HepG2 (cell line): ENCODE results near the gene PSMB9. TPM values are rescaled to one million over a fixed set of nuclear protein-coding genes. Genes with fewer than 3 reads are reported as not detected.

ENCODE experiments used
- ATAC-seq: fragments of 200-7000 bp; cut with Tn5 transposase; 3 replicates; pipeline ENCODE4 v1.9.1; 2020; ENCODE audit warnings: mild to moderate bottlenecking, moderate library complexity
- BruUV-seq: library from RNA; stranded (reverse); fragments of 400-500 nt; replicated peaks from 2 replicates; lab custom pipeline; 2021; lab: Mats Ljungman, UMichigan
- CTCF ChIA-PET: fragments of 300-600 bp; formaldehyde crosslinking; extraction: SDS; loops from one replicate; lab custom pipeline; 2021; ENCODE audit warnings: low total read pairs, inconsistent platforms, low intra/inter-chr PET ratio; lab: Yijun Ruan, JAX
- POLR2A ChIA-PET: fragments of 350-600 bp; sonication (Branson Sonifier 250); formaldehyde crosslinking; loops from one replicate; lab custom pipeline; 2020; ENCODE audit warnings: antibody characterized with exemption, inconsistent platforms; lab: Yijun Ruan, JAX
- DNase-seq: peaks from one replicate; pipeline ENCODE4 v3.0.0-alpha.2; 2015; ENCODE audit warnings: low spot score
- FAIRE-seq: peaks from 3 replicates; lab custom pipeline; 2011; peaks lifted over from hg19 to GRCh38; lab: Jason Lieb, UNC
- H2AFZ ChIP-seq: one replicate; pipeline ENCODE4 v1.6.1; 2011; ENCODE audit warnings: low read length, inconsistent platforms
- H3K27ac ChIP-seq: fragments of 300-600 bp; 3 replicates; pipeline ENCODE4 v1.8.0; 2011; ENCODE audit warnings: mixed run types, mild to moderate bottlenecking, mixed read lengths, low read length, inconsistent platforms; ENCODE audit not compliant: insufficient read depth; ENCODE audit errors: extremely low read length
- H3K27me3 ChIP-seq, 2 experiments: fragments of 200-600 bp in 1 of 2; 2 replicates in 1 of 2; 3 replicates in 1 of 2; pipeline versions ENCODE4 v1.6.0 to v1.8.0; 2011; ENCODE audit warnings: low read length in 2 of 2, mild to moderate bottlenecking in 2 of 2, moderate library complexity in 2 of 2, inconsistent platforms in 1 of 2; ENCODE audit not compliant: insufficient read depth in 2 of 2, control insufficient read depth in 1 of 2
- H3K36me3 ChIP-seq, 2 experiments: fragments of 200-600 bp in 1 of 2; replicated peaks in 1 of 2; 2 replicates in 1 of 2; 3 replicates in 1 of 2; pipeline versions ENCODE4 v1.5.1 to v1.8.0; 2011; ENCODE audit warnings: low read length in 2 of 2, inconsistent platforms in 1 of 2; ENCODE audit not compliant: insufficient read depth in 2 of 2, control insufficient read depth in 1 of 2
- H3K4me1 ChIP-seq: 2 replicates; pipeline ENCODE4 v1.5.1; 2012; ENCODE audit warnings: low read length, inconsistent platforms; ENCODE audit not compliant: insufficient read depth
- H3K4me2 ChIP-seq: 2 replicates; pipeline ENCODE4 v1.6.0; 2011; ENCODE audit warnings: low read depth, low read length, inconsistent platforms
- H3K4me3 ChIP-seq, 3 experiments: fragments of 200-600 bp in 1 of 3; sonication (generic), shearing (Covaris generic) in 1 of 3; replicated peaks in 1 of 3; 2 replicates each; pipeline ENCODE4 v1.5.1; 2011 to 2016; ENCODE audit warnings: low read length in 3 of 3, inconsistent platforms in 2 of 3, low read depth in 2 of 3, mild to moderate bottlenecking in 2 of 3, control low read depth in 1 of 3, mixed read lengths in 1 of 3; ENCODE audit not compliant: insufficient read depth in 1 of 3
- H3K79me2 ChIP-seq: one replicate; pipeline ENCODE4 v1.6.1; 2011; ENCODE audit warnings: low read length, inconsistent platforms; ENCODE audit not compliant: insufficient read depth
- H3K9ac ChIP-seq: 2 replicates; pipeline ENCODE4 v1.6.0; 2011; ENCODE audit warnings: mild to moderate bottlenecking, low read depth, low read length, inconsistent platforms; ENCODE audit not compliant: insufficient read depth
- H3K9me3 ChIP-seq: 2 replicates; pipeline ENCODE4 v1.5.1; 2012; ENCODE audit warnings: mild to moderate bottlenecking, low read length
- H4K20me1 ChIP-seq: 2 replicates; pipeline ENCODE4 v1.6.0; 2011; ENCODE audit warnings: inconsistent platforms, mild to moderate bottlenecking, low read length, moderate library complexity; ENCODE audit not compliant: insufficient read depth
- BORCS8-MEF2B ChIP-seq: sonication (generic); formaldehyde crosslinking; IDR thresholded peaks from 2 replicates; pipeline ENCODE4 v1.8.0; 2022; ENCODE audit warnings: mild to moderate bottlenecking, missing genetic modification reagents
- MTERF4 ChIP-seq: sonication (generic); formaldehyde crosslinking; IDR thresholded peaks from 2 replicates; pipeline ENCODE4 v1.8.0; 2023; ENCODE audit warnings: mild to moderate bottlenecking, missing genetic modification reagents
- NCOA1 ChIP-seq: sonication (generic); formaldehyde crosslinking; IDR thresholded peaks from 2 replicates; pipeline ENCODE4 v1.9.0; 2021; ENCODE audit warnings: missing genetic modification reagents
- NFATC3 ChIP-seq: sonication (generic); formaldehyde crosslinking; IDR thresholded peaks from 2 replicates; pipeline ENCODE4 v1.5.1; 2020; ENCODE audit warnings: mild to moderate bottlenecking, missing genetic modification reagents
- PHF21A ChIP-seq: sonication (generic); formaldehyde crosslinking; IDR thresholded peaks from 2 replicates; pipeline ENCODE4 v1.5.0; 2020; ENCODE audit warnings: mild to moderate bottlenecking, missing genetic modification reagents
- RNF219 ChIP-seq: sonication (generic); formaldehyde crosslinking; IDR thresholded peaks from 2 replicates; pipeline ENCODE4 v1.5.0; 2020; ENCODE audit warnings: mild to moderate bottlenecking, missing genetic modification reagents
- SIX1 ChIP-seq: sonication (generic); formaldehyde crosslinking; IDR thresholded peaks from 2 replicates; pipeline ENCODE4 v1.4.0; 2020; ENCODE audit warnings: missing genetic modification reagents, borderline replicate concordance
- SRSF9 ChIP-seq: fragments of 200-400 bp; formaldehyde crosslinking; IDR thresholded peaks from 2 replicates; pipeline ENCODE4 v1.6.1; 2018; ENCODE audit warnings: borderline replicate concordance, mild to moderate bottlenecking, low read depth, low read length; ENCODE audit not compliant: insufficient read depth, poor library complexity, severe bottlenecking
- TAF1 ChIP-seq: sonication (generic); formaldehyde crosslinking; IDR thresholded peaks from 2 replicates; pipeline ENCODE4 v1.4.0; 2020; ENCODE audit warnings: missing genetic modification reagents
- ZFP36L2 ChIP-seq: sonication (generic); formaldehyde crosslinking; IDR thresholded peaks from 2 replicates; pipeline ENCODE4 v1.4.0; 2020; ENCODE audit warnings: missing genetic modification reagents
- ZNF264 ChIP-seq: sonication (generic); formaldehyde crosslinking; IDR thresholded peaks from 2 replicates; pipeline ENCODE4 v1.4.0; 2020; ENCODE audit warnings: missing genetic modification reagents
- ZNF296 ChIP-seq: sonication (generic); formaldehyde crosslinking; conservative IDR thresholded peaks from 2 replicates; pipeline ENCODE4 v1.5.0; 2020; ENCODE audit warnings: mild to moderate bottlenecking, missing genetic modification reagents
- ZNF713 ChIP-seq: sonication (generic); formaldehyde crosslinking; IDR thresholded peaks from 2 replicates; pipeline ENCODE4 v1.4.0; 2020; ENCODE audit warnings: mild to moderate bottlenecking, missing genetic modification reagents
- ZNF883 ChIP-seq: sonication (generic); formaldehyde crosslinking; IDR thresholded peaks from 2 replicates; pipeline ENCODE4 v1.5.1; 2020; ENCODE audit warnings: mild to moderate bottlenecking, missing genetic modification reagents; ENCODE audit errors: not compliant biosample characterization
- WGBS: methylation state at CpG from one replicate; pipeline ENCODE4 v1.1.6; 2017; ENCODE audit warnings: low lambda C conversion rate; 5-methylcytosine and 5-hydroxymethylcytosine counted together
- in situ Hi-C: cut with HindIII; loops from 2 replicates; pipeline ENCODE4 v1.10.0; 2017; ENCODE audit warnings: low pct_unique_long_range_greater_than_20kb; ENCODE audit not compliant: extremely low pct_ligation_motif_present
- intact Hi-C: fragments of 100-400 bp; cut with micrococcal nuclease; formaldehyde crosslinking; loops from one replicate; pipeline ENCODE4 v1.10.0; 2022; ENCODE audit not compliant: unreplicated experiment
- polyA plus RNA-seq, 8 experiments: library from polyadenylated mRNA; depleted of rRNA in 3 of 8; stranded (reverse) in 7 of 8; unstranded in 1 of 8; fragments of >200 nt; fragmentation: Illumina TruSeq in 4 of 8; extraction: Trizol in 4 of 8; gene quantifications; 2 replicates each; pipeline versions ENCODE4 v1.2.1 to v1.2.3, GENCODE V29; 2011 to 2016; ENCODE audit warnings: low read depth in 4 of 8, missing spikeins in 1 of 8, mixed read lengths in 1 of 8; ENCODE audit not compliant: insufficient read depth in 1 of 8
- total RNA-seq, 5 experiments: library from RNA; depleted of rRNA; stranded (reverse); fragments of >200 nt; fragmentation: Illumina TruSeq; extraction: Trizol; gene quantifications; 2 replicates each; pipeline ENCODE4 v1.2.3, GENCODE V29; 2016; ENCODE audit warnings: low read depth in 1 of 5
- TF ChIP-seq, protein P1 (sequence below): sonication (generic); formaldehyde crosslinking; IDR thresholded peaks from 2 replicates; pipeline ENCODE4 v1.4.0; 2020; ENCODE audit warnings: missing genetic modification reagents
- TF ChIP-seq, protein P2 (sequence below), 2 experiments: fragments of 450-650 bp in 1 of 2; sonication (generic) in 1 of 2; formaldehyde crosslinking; IDR thresholded peaks; 2 replicates each; pipeline versions ENCODE4 v1.5.0 to v1.8.0; 2020 to 2022; ENCODE audit warnings: mild to moderate bottlenecking in 1 of 2, missing genetic modification reagents in 1 of 2

Gene PSMB9
- total and polyA plus RNA-seq, 2 of the 13 experiments (the other 11 are each of a cell fraction or from before 2014, with no cell fraction given) = 15.6 to 16.0 TPM

DNA sequence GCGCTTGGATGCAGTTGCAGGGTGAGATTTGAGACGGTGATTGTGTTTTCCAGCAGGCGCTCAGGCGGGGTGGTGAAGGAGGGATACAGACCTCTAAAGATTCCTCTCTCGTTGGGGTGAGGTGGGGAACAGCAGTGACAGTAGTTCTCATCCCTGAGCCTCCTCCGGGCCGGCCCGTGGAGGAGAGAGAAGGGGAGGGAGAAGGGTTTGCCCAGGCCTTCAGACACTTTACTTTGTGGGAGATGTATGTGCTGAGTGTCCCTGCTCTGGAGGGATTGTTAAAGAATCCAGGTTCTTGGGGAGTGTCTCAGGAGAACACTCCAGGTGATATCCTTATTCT lies 41.0 kb downstream of the PSMB9 start:
- ATAC-seq = peak; percentile 56
- TF ChIP-seq RNF219 (no peak), SIX1 (CRISPR knock-in tag) (no peak), ZNF713 (CRISPR knock-in tag) (0 out of 2 replicates have a peak, but pooled peaks have one; percentile 2), SRSF9 (no peak), NFATC3 (no peak), NCOA1 (CRISPR knock-in tag) (no peak), ZFP36L2 (CRISPR knock-in tag) (no peak), MTERF4 (CRISPR knock-in tag) (0 out of 2 replicates have a peak, but pooled peaks have one; percentile 33), BORCS8-MEF2B (CRISPR knock-in tag) (0 out of 2 replicates have a peak, but pooled peaks have one; percentile 4), PHF21A (CRISPR knock-in tag) (no peak), ZNF883 (no peak), TAF1 (CRISPR knock-in tag) (no peak), ZNF264 (no peak), ZNF296 (CRISPR knock-in tag) (no peak)
- TF ChIP-seq, protein P1, sequence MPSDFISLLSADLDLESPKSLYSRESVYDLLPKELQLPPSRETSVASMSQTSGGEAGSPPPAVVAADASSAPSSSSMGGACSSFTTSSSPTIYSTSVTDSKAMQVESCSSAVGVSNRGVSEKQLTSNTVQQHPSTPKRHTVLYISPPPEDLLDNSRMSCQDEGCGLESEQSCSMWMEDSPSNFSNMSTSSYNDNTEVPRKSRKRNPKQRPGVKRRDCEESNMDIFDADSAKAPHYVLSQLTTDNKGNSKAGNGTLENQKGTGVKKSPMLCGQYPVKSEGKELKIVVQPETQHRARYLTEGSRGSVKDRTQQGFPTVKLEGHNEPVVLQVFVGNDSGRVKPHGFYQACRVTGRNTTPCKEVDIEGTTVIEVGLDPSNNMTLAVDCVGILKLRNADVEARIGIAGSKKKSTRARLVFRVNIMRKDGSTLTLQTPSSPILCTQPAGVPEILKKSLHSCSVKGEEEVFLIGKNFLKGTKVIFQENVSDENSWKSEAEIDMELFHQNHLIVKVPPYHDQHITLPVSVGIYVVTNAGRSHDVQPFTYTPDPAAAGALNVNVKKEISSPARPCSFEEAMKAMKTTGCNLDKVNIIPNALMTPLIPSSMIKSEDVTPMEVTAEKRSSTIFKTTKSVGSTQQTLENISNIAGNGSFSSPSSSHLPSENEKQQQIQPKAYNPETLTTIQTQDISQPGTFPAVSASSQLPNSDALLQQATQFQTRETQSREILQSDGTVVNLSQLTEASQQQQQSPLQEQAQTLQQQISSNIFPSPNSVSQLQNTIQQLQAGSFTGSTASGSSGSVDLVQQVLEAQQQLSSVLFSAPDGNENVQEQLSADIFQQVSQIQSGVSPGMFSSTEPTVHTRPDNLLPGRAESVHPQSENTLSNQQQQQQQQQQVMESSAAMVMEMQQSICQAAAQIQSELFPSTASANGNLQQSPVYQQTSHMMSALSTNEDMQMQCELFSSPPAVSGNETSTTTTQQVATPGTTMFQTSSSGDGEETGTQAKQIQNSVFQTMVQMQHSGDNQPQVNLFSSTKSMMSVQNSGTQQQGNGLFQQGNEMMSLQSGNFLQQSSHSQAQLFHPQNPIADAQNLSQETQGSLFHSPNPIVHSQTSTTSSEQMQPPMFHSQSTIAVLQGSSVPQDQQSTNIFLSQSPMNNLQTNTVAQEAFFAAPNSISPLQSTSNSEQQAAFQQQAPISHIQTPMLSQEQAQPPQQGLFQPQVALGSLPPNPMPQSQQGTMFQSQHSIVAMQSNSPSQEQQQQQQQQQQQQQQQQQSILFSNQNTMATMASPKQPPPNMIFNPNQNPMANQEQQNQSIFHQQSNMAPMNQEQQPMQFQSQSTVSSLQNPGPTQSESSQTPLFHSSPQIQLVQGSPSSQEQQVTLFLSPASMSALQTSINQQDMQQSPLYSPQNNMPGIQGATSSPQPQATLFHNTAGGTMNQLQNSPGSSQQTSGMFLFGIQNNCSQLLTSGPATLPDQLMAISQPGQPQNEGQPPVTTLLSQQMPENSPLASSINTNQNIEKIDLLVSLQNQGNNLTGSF (CRISPR knock-in tag) = no peak
- TF ChIP-seq, protein P2, sequence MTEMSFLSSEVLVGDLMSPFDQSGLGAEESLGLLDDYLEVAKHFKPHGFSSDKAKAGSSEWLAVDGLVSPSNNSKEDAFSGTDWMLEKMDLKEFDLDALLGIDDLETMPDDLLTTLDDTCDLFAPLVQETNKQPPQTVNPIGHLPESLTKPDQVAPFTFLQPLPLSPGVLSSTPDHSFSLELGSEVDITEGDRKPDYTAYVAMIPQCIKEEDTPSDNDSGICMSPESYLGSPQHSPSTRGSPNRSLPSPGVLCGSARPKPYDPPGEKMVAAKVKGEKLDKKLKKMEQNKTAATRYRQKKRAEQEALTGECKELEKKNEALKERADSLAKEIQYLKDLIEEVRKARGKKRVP (CRISPR knock-in tag; IDR thresholded peaks at IDR 0.05) = no peak

More for the DNA sequence above, 41.0 kb downstream of the PSMB9 start:
- Histone ChIP-seq H3K27me3 (no peaks in the 10 kb centered on the region; a peak in 1 of 5 replicates), H4K20me1 (no peaks in the 10 kb centered on the region), H3K79me2 (peaks cover 2% of the 10 kb centered on the region), H3K27ac (peak overlapping the region; percentile 64), H3K9ac (peak overlapping the region; percentile 75), H3K4me1 (peaks cover 25% of the 10 kb centered on the region), H3K4me2 (peak overlapping the region; percentile 92), H3K9me3 (no peaks in the 10 kb centered on the region), H3K36me3 (no peaks in the 10 kb centered on the region), H3K4me3 (peak overlapping the region; percentile 66 to 90 (median 74)), H2AFZ (peak overlapping the region; percentile 83)
- WGBS = 0% methylated on average over 8 of the region's 8 CpGs
- BruUV-seq = no TSS peak
- FAIRE-seq (no peak), DNase-seq (no peak)
- in situ Hi-C loops (no loop called here), intact Hi-C loops (no loop called here)
- ChIA-PET POLR2A (interaction anchor here (0.5 to 2.8 kb wide), 18 partner anchors 8 to 305 kb away, joined by 3 to 106 read pairs (median 9); partner anchors contain the start of genes BRD2, HLA-DMA, PSMB9 and TAP1), CTCF (no interaction called here)
